ENCODE results near the gene RRP1B.

GRCh38 chr21:43718872-43719747, 59.8 kb downstream of the RRP1B start, which contains the start of gene PDXK:
- TF ChIP-seq CTCF (conservative IDR thresholded peaks at IDR 0.05 in 1 of 2, IDR thresholded peaks at IDR 0.05 in 1 of 2; ENCODE audit: low read depth in 1 of 2, low read length in 2 of 2) (peak in 1 of 2 donors; percentile 5), EZH2 (IDR thresholded peaks at IDR 0.05; ENCODE audit: low read length, missing control alignments) (no peak)
